Measurements from ENCODE around the gene PNPLA3. TPM values are rescaled to one million over a fixed set of nuclear protein-coding genes. Genes with fewer than 3 reads are reported as not detected.

PNPLA3 gene
- polyA plus RNA-seq, 4 donors: 0.83 to 1.9 (median 1.5) TPM

GRCh38 chr22:43921370-43921769, 2.2 kb upstream of the PNPLA3 start:
- no peak for DNase-seq (ENCODE audit: low read depth in 4 of 4, low spot score in 3 of 4)

GRCh38 chr22:43922123-43922522, 1.5 kb upstream of the PNPLA3 start:
- no peak for DNase-seq (ENCODE audit: low read depth in 4 of 4, low spot score in 3 of 4)

GRCh38 chr22:43923191-43923590, 414 bp upstream of the PNPLA3 start:
- DNase-seq (ENCODE audit: low read depth in 4 of 4, low spot score in 3 of 4): peak in 1 of 4 donors; percentile 31

GRCh38 chr22:43924877-43925276, 1.3 kb downstream of the PNPLA3 start:
- DNase-seq (ENCODE audit: low read depth in 4 of 4, low spot score in 3 of 4): no peak

- no peak for DNase-seq (ENCODE audit: low read depth in 4 of 4, low spot score in 3 of 4)
Measured at GRCh38 chr22:43925433-43926348, 2.1 kb downstream of the PNPLA3 start.

GRCh38 chr22:43926349-43926710, 2.7 kb downstream of the PNPLA3 start:
- DNase-seq (ENCODE audit: low read depth in 4 of 4, low spot score in 3 of 4): no peak

- DNase-seq (ENCODE audit: low read depth in 4 of 4, low spot score in 3 of 4): no peak
Measured at GRCh38 chr22:43928468-43928867, 4.9 kb downstream of the PNPLA3 start.

GRCh38 chr22:43928908-43929307, 5.3 kb downstream of the PNPLA3 start:
- DNase-seq (ENCODE audit: low read depth in 4 of 4, low spot score in 3 of 4): no peak

- no peak for DNase-seq (ENCODE audit: low read depth in 4 of 4, low spot score in 3 of 4)
Measured at GRCh38 chr22:43931771-43932170, 8.2 kb downstream of the PNPLA3 start.

- DNase-seq (ENCODE audit: low read depth in 4 of 4, low spot score in 3 of 4): no peak
Measured at GRCh38 chr22:43941449-43941848, 17.8 kb downstream of the PNPLA3 start.

GRCh38 chr22:43944670-43945430, 21.2 kb downstream of the PNPLA3 start:
- DNase-seq (ENCODE audit: low read depth in 4 of 4, low spot score in 3 of 4): no peak

- peak in 2 of 4 donors; percentile 28 to 44 for DNase-seq (ENCODE audit: low read depth in 4 of 4, low spot score in 3 of 4)
Measured at GRCh38 chr22:43945632-43946383, 22.2 kb downstream of the PNPLA3 start.

GRCh38 chr22:43946384-43946667, 22.7 kb downstream of the PNPLA3 start:
- no peak for DNase-seq (ENCODE audit: low read depth in 4 of 4, low spot score in 3 of 4)

- no peak for DNase-seq (ENCODE audit: low read depth in 4 of 4, low spot score in 3 of 4)
Measured at GRCh38 chr22:43948836-43949406, 25.3 kb downstream of the PNPLA3 start.

- no peak for DNase-seq (ENCODE audit: low read depth in 4 of 4, low spot score in 3 of 4)
Measured at GRCh38 chr22:43951391-43951790, 27.8 kb downstream of the PNPLA3 start.

GRCh38 chr22:43951966-43952365, 28.4 kb downstream of the PNPLA3 start:
- DNase-seq (ENCODE audit: low read depth in 4 of 4, low spot score in 3 of 4): no peak

GRCh38 chr22:43953988-43954785, 30.6 kb downstream of the PNPLA3 start:
- no peak for DNase-seq (ENCODE audit: low read depth in 4 of 4, low spot score in 3 of 4)

GRCh38 chr22:43955040-43955882, 31.7 kb downstream of the PNPLA3 start, which contains the start of gene SAMM50:
TSS of gene SAMM50 (plus strand) at chr22:43955442. CDS start at chr22:43955578, 136 bp downstream.
- peak; percentile 84 to 86 (median 84) for DNase-seq (ENCODE audit: low read depth in 4 of 4, low spot score in 3 of 4)
